GM20000 (cell line): ENCODE measurements around the gene RARA.

Experiments used
- DNase-seq: peaks from one replicate; pipeline ENCODE4 v3.0.0; 2012; ENCODE audit warnings: low spot score
- TF ChIP-seq, protein P1 (sequence below): IDR thresholded peaks from 2 replicates; pipeline ENCODE4 v1.5.1; 2012; ENCODE audit warnings: mild to moderate bottlenecking, control low read depth; ENCODE audit errors: extremely low read depth, missing control alignments

The RARA gene

DNA sequence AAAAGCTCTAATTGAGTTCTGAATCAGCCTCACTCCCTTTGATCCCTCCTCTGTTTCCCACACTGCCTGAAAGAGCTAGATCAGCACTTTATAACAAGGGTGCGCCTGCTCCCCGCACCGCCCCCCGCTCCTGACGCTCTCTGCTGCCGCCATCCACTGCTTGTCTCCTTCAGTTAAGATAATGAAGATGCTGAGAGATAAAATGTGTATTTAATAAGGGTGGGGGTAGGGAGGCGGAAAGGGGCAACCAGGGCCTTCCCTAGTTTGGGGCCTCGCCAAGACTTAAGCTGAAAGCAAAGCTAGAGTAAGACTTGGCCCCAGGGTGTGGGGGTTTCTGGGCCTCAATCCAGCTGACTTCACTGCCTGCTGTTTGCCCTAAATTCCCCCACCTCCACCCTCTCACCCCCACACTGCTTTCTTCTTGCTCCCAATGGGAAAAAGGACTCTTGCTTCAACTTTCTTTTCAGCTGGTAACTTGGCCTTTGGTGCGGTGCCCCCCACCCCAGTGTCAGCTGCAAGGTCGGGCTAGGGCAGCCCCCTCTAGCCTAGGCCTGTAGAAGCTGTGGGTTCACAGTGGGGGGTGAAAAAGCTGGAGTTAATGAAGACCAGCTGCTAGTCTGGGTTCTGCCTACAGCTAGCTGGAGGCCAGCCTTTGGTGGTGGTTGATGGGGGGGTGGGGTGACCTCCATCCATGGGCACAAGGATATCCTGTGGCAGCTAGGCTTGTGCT is 1.8 kb upstream of the RARA start:
- no peak for DNase-seq

DNA sequence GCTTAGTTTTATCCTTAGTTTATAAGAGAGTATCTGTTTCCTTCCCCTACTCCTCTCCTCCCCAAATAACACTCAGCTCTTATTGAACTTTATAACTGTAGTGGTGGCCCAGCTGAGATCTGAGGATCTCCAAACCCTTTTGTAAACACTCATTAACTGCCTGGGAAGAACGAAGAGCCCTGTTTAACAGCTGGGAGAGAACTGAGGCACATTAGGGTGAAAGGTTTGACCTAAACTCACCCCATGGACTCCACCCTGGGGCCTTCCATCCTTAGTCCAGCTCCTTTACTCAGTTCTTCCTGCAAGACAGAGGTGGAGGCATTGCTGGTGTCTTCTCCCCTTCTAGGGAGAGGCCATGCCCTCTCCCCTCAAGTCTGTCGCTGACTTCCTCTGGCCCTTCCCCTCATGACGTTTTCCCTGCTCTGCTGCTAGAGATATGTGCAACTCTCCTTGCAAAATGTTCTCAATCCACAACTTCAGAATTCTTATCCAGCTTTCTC is 1.2 kb upstream of the RARA start:
- TF ChIP-seq, protein P1, sequence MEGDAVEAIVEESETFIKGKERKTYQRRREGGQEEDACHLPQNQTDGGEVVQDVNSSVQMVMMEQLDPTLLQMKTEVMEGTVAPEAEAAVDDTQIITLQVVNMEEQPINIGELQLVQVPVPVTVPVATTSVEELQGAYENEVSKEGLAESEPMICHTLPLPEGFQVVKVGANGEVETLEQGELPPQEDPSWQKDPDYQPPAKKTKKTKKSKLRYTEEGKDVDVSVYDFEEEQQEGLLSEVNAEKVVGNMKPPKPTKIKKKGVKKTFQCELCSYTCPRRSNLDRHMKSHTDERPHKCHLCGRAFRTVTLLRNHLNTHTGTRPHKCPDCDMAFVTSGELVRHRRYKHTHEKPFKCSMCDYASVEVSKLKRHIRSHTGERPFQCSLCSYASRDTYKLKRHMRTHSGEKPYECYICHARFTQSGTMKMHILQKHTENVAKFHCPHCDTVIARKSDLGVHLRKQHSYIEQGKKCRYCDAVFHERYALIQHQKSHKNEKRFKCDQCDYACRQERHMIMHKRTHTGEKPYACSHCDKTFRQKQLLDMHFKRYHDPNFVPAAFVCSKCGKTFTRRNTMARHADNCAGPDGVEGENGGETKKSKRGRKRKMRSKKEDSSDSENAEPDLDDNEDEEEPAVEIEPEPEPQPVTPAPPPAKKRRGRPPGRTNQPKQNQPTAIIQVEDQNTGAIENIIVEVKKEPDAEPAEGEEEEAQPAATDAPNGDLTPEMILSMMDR: no peak
- no peak for DNase-seq

More for the DNA sequence above, 1.8 kb upstream of the RARA start:
- TF ChIP-seq, protein P1: no peak

DNA sequence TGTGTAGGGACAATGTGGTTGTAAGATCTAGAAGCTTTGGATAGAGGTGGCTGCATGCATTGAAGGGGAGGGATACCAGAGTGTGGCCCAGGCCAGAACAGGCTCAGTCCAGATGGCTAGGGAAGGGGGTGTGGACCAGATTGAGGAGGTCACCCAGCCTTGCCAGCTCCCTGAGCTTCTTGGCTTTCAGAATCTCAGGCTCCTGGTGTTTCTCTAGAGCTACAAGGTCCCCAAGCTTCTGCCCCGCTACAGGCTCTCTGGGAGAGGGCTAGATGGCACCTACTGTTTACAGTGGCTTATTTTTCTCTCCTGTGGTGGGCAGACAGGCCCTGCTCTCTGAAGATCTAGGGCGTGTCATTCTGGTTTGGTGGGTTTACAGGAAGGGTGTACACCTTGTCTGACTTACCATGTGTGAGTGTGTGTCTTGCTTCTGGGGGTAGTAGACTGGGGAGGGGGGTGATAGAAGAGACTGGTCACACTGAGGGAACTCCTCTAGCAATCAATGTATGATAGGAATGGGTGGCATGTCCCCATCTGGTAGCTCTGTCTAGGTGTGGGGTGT is 1.1 kb downstream of the RARA start:
- TF ChIP-seq, protein P1: no peak
- DNase-seq: peak; percentile 13

DNA sequence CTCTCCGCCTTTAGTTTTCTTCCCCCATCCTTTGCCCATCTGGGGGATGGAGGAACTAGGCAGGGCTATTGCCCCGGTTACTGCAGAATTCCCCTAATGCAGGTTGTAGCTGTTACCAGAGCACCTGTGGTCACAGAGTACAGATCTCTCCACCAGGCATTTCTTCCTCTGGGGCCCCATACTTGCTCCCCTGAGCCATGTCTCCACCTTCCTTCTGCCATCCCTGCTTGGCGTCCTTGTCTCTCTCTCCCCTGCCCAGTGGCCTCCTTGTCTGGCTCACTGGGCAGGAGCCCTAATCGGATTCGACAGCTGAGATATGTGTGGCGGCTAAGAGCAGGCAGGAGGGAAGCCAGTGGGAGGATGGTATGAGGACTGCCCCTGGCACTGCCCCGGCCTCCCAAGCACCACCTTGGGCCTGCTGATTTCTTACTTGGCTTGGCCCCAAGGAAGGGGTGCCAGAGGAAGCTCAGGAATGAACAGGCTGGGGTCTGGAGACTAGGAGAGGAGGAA is 2.0 kb downstream of the RARA start:
- TF ChIP-seq, protein P1: no peak
- peak; percentile 47 for DNase-seq

DNA sequence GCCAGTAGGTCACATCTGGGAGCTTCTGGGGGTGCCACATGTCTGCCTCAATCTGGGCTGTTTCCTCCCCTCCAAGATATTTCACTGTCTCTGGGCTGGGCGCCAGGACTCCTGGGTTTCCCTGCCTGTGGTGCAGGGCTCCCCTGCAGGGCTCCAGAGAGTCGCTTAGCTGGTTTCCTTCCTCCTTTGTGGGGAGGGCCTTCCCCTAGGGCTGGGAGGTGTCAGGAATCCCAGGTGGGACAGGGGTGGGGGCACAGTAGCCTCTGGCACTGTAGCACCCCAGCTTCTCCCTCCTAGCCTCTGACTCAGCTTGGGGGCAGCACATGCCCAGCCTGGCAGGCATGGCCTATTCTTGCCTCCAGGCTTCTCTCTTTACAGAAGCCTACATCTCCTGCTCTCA is 2.6 kb downstream of the RARA start:
- no peak for DNase-seq
- TF ChIP-seq, protein P1: no peak

DNA sequence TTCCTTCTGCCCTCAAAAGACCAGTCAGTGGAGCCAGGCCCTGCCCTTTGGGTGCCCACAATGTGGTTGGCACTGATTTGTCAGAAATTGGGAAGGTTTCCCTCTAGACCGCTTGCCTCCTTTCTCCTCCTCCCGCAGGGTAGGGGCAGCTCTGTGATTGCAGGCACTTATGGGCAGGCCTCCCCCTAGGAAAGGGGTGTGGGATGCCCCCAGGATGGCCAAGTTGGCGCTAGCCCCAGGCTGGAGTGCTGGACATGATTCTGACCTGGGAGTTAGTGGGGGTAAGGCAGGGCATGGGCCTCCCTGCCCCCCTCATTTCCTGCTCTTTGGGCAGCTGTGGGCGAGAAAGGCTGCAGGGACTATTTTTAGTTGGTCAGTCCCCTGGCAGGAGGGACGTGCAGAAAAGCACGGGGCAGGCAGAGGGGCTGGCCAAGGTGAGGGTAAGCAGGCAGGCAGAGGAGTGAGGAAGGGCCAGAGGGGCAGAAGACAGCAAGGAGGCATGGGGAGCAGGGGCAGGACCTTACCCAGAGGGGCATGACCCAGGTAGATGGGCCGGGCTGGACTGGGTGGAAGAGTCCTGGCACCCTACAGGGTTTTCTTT is 3.3 kb downstream of the RARA start:
- DNase-seq: peak; percentile 13
- TF ChIP-seq, protein P1: no peak
